Adrenal gland (tissue), 12 donors: ENCODE results near the gene ZNF597. TPM values are rescaled to one million over a fixed set of nuclear protein-coding genes. Genes with fewer than 3 reads are reported as not detected.
A peak's percentile ranks its signal among the peaks of the same experiment; 100 is the strongest.

Experiments
- DNase-seq, 7 donors: peaks; one replicate each; pipeline ENCODE4 v3.0.0-alpha.2; 2019 to 2020
- H3K27ac ChIP-seq, 5 donors: fragments of 200-600 bp; sonication (generic) in 4 of 5; 1 replicate in 3 of 5; 2 replicates in 2 of 5; pipeline versions ENCODE4 v1.5.1 to v1.8.0; 2016 to 2020; ENCODE audit warnings: mild to moderate bottlenecking in 1 of 5
- H3K27me3 ChIP-seq: fragments of 200-600 bp; 2 replicates; pipeline ENCODE4 v1.8.0; 2021
- H3K36me3 ChIP-seq, 2 donors: fragments of 200-600 bp; replicated peaks in 1 of 2; 1 replicate in 1 of 2; 2 replicates in 1 of 2; pipeline versions ENCODE4 v1.5.1 to v1.8.0; 2018 to 2022
- H3K4me1 ChIP-seq, 2 donors: fragments of 200-600 bp; replicated peaks in 1 of 2; 1 replicate in 1 of 2; 2 replicates in 1 of 2; pipeline versions ENCODE4 v1.5.1 to v1.8.0; 2018 to 2021
- H3K4me3 ChIP-seq, 4 donors: fragments of 200-600 bp; sonication (generic) in 3 of 4; one replicate each; pipeline ENCODE4 v1.5.1; 2016 to 2018
- H3K9me3 ChIP-seq, 3 donors: fragments of 200-600 bp; sonication (generic) in 1 of 3; replicated peaks in 1 of 3; 1 replicate in 2 of 3; 2 replicates in 1 of 3; pipeline versions ENCODE4 v1.5.1 to v1.8.0; 2016 to 2021
- CTCF ChIP-seq, 6 experiments: fragments of 450-650 bp in 4 of 6; fragments of 200-600 bp in 2 of 6; sonication (generic) in 1 of 6; IDR thresholded peaks; 1 replicate in 5 of 6; 2 replicates in 1 of 6; pipeline versions ENCODE4 v1.5.1 to v1.8.0; 2016 to 2021; ENCODE audit warnings: antibody characterized with exemption in 6 of 6, mild to moderate bottlenecking in 2 of 6, moderate library complexity in 1 of 6
- POLR2A ChIP-seq, 2 donors: fragments of 450-650 bp; IDR thresholded peaks; one replicate each; pipeline ENCODE4 v1.6.1; 2017; ENCODE audit warnings: antibody characterized with exemption in 2 of 2, mild to moderate bottlenecking in 2 of 2, moderate library complexity in 1 of 2
- WGBS, 4 donors: extraction: QIAGEN DNeasy Blood & Tissue Kit in 2 of 4; methylation state at CpG; one replicate each; pipeline versions ENCODE4 v1.1.5 to v1.1.7; 2013 to 2017; 5-methylcytosine and 5-hydroxymethylcytosine counted together
- intact Hi-C, 2 donors: fragments of 100-400 bp; cut with DNase I; formaldehyde crosslinking; loops; one replicate each; pipeline versions ENCODE4 v1.14.1 to v1.15.0; 2022 to 2023
- polyA plus RNA-seq, 3 donors: library from polyadenylated mRNA; stranded (reverse); fragments of 200-250 nt in 2 of 3; fragments of 350-450 nt in 1 of 3; fragmentation: Illumina TruSeq in 1 of 3; extraction: RNeasy Lipid Tissue Mini Kit (QIAGEN cat#74804) in 1 of 3; gene quantifications; one replicate each; pipeline ENCODE4 v1.2.3, GENCODE V29; 2013 to 2014
- total RNA-seq, 9 donors: library from RNA; depleted of rRNA in 4 of 9; stranded (reverse); fragments of >200 nt in 4 of 9; fragments of 120-200 nt in 1 of 9; fragmentation: NEBNext Ultra II Directional in 1 of 9; extraction: Animal tissue kit (Norgen Biotek cat#: 25700) in 1 of 9; gene quantifications; one replicate each; pipeline versions ENCODE4 v1.1.0 to v1.2.4, GENCODE V29; 2013 to 2023
- donor health status: healthy with polysubstance abuse.
- donor health status: Bipolar disorder and iron deficiency.
- donor health status: DM: yes; HTN: yes; CAD: no.
- donor health status: DM: no; HTN: no; CAD: no.
- donor health status: DM: no; HTN: no; CAD: no.
- donor health status: DM: yes; HTN: yes; CAD: no.

ZNF597 gene
- total and polyA plus RNA-seq, 12 donors: 1.2 to 4.0 (median 2.8) TPM

- no peak overlapping the region for H3K4me3 ChIP-seq
- 51 to 69% (median 58%) methylated on average over 7 of the region's 7 CpGs for WGBS, 4 donors
- no peaks in the 10 kb centered on the region for H3K27me3 ChIP-seq
- no peaks in the 10 kb centered on the region for H3K9me3 ChIP-seq
- peak overlapping the region in 4 of 5 donors; percentile 15 to 99 (median 94) for H3K27ac ChIP-seq
- peak in 1 of 7 donors; percentile 59 for DNase-seq
- H3K36me3 ChIP-seq: no peaks in the 10 kb centered on the region
- TF ChIP-seq CTCF (IDR thresholded peaks at IDR 0.05): no peak
- peak in 1 of 2 donors; percentile 43 for TF ChIP-seq POLR2A (IDR thresholded peaks at IDR 0.05)
- intact Hi-C loops: no loop called here
- peaks cover 30 to 67% of the 10 kb centered on the region in 2 donors for H3K4me1 ChIP-seq
Observed at GRCh38 chr16:3460121-3460520, 16.8 kb upstream of the ZNF597 start.

- intact Hi-C loops: no loop called here
- DNase-seq: peak in 1 of 7 donors; percentile 39
- H3K27me3 ChIP-seq: no peaks in the 10 kb centered on the region
- H3K36me3 ChIP-seq: no peaks in the 10 kb centered on the region
- 39 to 53% (median 47%) methylated on average over 9 of the region's 9 CpGs for WGBS, 4 donors
- no peaks in the 10 kb centered on the region for H3K9me3 ChIP-seq
- H3K4me3 ChIP-seq: peak overlapping the region in 2 of 4 donors; percentile 82 to 93
- TF ChIP-seq POLR2A (IDR thresholded peaks at IDR 0.05): no peak
- H3K27ac ChIP-seq: peak overlapping the region in 4 of 5 donors; percentile 89 to 99 (median 94)
- H3K4me1 ChIP-seq: peaks cover 30 to 63% of the 10 kb centered on the region in 2 donors
Observed at GRCh38 chr16:3459401-3460090, 16.2 kb upstream of the ZNF597 start.

- peak in 1 of 2 donors; percentile 44 for TF ChIP-seq POLR2A (IDR thresholded peaks at IDR 0.05)
- peak in 1 of 6 experiments; percentile 1 for TF ChIP-seq CTCF (IDR thresholded peaks at IDR 0.05)
- Histone ChIP-seq H3K27me3 (no peaks in the 10 kb centered on the region), H3K4me1 (peaks cover 30 to 57% of the 10 kb centered on the region in 2 donors), H3K4me3 (peak overlapping the region; percentile 7 to 93 (median 56)), H3K9me3 (no peaks in the 10 kb centered on the region), H3K36me3 (no peaks in the 10 kb centered on the region), H3K27ac (peak overlapping the region; percentile 89 to 99 (median 94))
- intact Hi-C loops: no loop called here
- WGBS, 4 donors: 1 to 6% (median 4%) methylated on average over 10 of the region's 10 CpGs
- peak in 1 of 7 donors; percentile 60 for DNase-seq
Observed at GRCh38 chr16:3458852-3459361, 15.6 kb upstream of the ZNF597 start.

GRCh38 chr16:3458278-3458851, 15.1 kb upstream of the ZNF597 start:
- intact Hi-C loops: no loop called here
- Histone ChIP-seq H3K9me3 (no peaks in the 10 kb centered on the region), H3K27ac (peak overlapping the region; percentile 89 to 99 (median 94)), H3K36me3 (no peaks in the 10 kb centered on the region), H3K27me3 (no peaks in the 10 kb centered on the region), H3K4me1 (peaks cover 30 to 51% of the 10 kb centered on the region in 2 donors), H3K4me3 (peak overlapping the region; percentile 7 to 93 (median 56))
- no peak for TF ChIP-seq CTCF (IDR thresholded peaks at IDR 0.05)
- TF ChIP-seq POLR2A (IDR thresholded peaks at IDR 0.05): no peak
- DNase-seq: peak; percentile 34 to 68 (median 44)
- WGBS, 4 donors: 0 to 1% (median 0%) methylated on average over 8 to 47 of the region's 47 CpGs
